LHCN-M2 (cell line): Measurements from ENCODE around the gene TMSB15B. TPM values are rescaled to one million over a fixed set of nuclear protein-coding genes. Genes with fewer than 3 reads are reported as not detected.
"Not testable (repeated sequence)": the region's sequence is repeated elsewhere in the genome, so short reads cannot be mapped to it uniquely, and the experiment has no call there.

ENCODE experiments used
- DNase-seq: peaks from one replicate; pipeline ENCODE4 v3.0.0-alpha.2; 2012; ENCODE audit warnings: low read depth
- polyA plus RNA-seq: library from polyadenylated mRNA; unstranded; fragments of >200 nt; gene quantifications from one replicate; pipeline ENCODE4 v1.2.1, GENCODE V29; 2012; ENCODE audit warnings: missing spikeins
- total RNA-seq: library from RNA; depleted of rRNA; stranded (reverse); fragments of >200 nt; gene quantifications from 2 replicates; pipeline ENCODE4 v1.2.3, GENCODE V29; 2014; rRNA removed

TMSB15B gene
- total RNA-seq, result 6.8 and 8.1 TPM in 2 replicates
- 13.6 TPM for polyA plus RNA-seq

DNA sequence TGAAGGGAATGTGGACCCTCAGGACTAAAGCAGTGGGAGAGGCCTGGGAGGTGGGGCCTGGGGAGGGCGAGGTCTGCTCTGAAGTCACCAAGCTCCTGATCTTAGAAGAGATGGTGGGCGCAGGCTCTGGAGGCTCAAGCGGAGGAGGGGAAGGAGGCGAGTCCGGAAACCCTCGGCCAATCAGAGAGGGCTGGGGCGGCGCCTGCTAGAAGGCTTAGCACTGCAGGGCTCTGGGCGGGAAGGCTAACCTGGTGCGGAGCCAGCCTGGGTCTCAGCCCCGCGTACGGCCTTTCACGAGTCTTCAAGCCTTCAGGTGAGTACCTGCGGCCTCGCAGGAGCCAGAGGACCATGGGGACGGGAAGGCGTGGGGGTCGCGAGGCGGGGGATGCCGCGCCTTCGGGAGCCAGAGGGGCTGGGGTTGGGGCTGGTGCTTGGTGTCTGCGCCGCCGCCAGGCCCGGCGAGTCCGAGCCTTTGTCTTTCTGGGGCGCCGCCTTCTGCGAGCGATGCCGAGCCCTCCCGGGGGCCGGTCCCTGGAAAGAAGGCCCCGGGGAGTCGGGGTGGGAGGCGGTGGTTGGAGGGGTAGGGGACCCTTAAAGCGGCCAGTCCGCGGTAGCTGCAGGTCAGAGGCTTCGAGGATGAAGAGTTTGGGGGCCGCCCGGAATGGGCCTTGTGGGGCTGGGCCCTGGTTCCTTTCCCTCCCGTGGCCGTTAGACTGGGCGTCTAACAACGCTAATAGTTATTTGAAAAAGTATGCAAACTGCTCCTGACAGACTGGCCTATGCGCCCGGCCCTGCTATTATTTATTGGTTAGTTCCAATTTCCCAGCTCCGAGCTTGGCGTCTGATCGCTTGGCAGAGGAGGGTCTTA lies at the start of gene TMSB15B:
TMSB15B (plus strand) TSS at position 217 of the 868 bp plus-strand sequence.
- DNase-seq, result not testable (repeated sequence)

- DNase-seq, result no peak
Observed at GRCh38 chrX:103913356-103914020, 48.9 kb upstream of the TMSB15B start.

- peak; percentile 59 for DNase-seq
Observed at GRCh38 chrX:103918050-103918449, 44.4 kb upstream of the TMSB15B start.

- peak; percentile 39 for DNase-seq
Observed at GRCh38 chrX:103918571-103919269, 43.7 kb upstream of the TMSB15B start.

DNA sequence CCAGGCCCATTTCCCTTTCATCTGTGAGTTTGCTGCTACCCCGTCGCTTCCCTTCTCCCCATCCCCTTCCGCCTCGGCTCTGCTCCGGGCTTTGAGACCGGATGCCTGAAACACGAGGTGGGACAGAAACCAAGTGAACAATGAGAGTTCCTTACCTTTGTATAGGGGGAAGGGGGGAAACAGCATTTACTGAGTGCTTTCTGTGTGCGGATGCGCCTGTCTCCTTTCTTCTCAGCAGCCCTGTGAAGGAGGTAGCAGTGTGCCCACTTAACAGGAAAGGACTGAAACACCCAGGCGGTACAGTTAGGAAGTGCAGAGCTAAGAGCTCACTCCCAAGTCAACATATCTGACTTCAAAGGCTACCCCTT lies 43.2 kb upstream of the TMSB15B start:
- peak; percentile 14 for DNase-seq

GRCh38 chrX:103920515-103920914 lies 41.9 kb upstream of the TMSB15B start:
- not testable (repeated sequence) for DNase-seq

GRCh38 chrX:103927030-103927429 lies 35.4 kb upstream of the TMSB15B start:
- no peak for DNase-seq

DNA sequence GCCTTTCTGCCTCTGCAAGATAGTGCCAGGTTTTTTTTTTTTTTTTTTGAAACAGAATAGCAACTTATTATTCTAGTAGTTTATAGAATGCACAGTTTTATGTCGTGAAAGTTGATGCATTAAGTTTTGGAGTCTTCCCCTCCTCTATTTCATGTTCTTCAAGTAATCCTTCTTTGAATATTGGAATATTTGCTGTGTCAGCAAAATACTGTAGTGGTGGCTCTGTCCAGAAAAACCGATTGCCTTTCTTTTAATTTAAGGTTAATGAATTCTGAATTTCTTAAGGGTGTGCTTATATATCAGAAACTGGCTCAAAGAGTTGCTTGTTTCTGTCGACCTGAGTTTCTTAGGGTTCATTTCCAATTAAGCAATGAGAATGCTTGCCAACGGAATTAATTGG lies 34.8 kb upstream of the TMSB15B start:
- DNase-seq, result no peak

DNA sequence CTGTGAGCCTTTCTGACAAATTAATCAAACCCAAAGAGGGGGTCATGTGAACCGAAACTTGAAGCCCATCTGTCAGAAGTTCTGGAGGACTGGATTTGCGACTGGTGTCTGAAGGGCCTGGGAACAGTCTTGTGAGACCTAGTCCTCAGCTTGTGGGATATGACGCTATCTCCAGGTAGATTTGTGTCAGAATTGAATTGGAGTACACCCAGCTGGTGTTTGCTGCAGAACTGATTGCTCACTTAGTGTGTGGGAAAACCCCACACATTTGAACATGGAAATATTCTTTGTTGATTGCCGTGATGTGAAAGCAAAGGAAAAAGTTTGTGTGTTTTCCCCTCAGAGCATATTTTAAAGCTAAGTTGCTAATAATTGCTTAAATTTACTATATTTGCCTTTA lies 30.3 kb upstream of the TMSB15B start:
- no peak for DNase-seq

DNA sequence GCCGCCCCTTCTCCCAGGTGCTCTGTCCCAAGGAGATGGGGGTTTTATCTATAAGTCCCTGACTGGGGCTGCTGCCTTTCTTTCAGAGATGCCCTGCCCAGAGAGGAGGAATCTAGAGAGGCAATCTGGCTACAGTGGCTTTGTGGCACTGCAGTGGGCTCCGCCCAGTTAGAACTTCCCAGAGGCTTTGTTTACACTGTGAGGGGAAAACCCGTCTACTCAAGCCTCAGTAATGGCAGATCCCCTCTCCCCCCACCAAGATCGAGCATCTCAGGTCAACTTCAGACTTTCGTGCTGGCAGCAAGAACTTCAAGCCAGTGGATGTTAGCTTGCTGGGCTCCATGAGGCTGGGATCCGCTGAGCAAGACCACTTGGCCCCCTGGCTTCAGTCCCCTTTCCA lies 22.2 kb upstream of the TMSB15B start:
- DNase-seq, result not testable (repeated sequence)

DNA sequence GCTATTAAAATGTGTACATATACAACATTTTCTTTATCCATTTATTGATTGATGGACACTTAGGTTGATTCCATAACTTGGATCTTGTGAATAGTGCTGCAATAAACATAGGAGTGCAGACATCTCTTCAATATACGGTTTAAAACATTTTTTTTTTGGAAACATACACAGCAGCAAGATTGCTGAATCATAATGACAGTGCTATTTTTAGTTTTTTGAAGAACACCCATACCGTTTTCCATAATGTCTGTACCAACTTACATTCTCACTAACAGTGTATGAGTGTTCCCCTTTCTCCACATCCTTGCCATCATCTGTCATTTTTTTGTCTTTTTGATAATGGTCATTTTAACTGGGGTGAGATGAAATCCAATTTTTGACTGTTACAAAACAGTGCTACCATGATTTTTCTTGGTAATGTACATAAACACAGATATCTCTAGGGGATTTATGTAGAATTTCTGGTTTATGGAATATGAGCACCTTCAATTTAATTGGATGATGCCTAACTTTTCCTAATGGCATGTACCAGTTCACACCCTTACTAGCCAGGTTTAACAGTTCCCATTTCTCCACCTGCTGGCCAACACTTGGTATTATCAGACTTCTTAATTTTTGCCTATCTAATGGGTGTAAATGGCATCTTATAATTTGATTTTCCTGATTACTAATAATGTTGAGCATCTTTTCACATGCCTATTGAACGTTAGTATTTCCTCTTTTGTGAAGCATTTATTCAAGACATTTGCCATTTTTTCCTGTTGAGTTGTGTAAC lies 21.0 kb upstream of the TMSB15B start:
- peak; percentile 17 for DNase-seq

DNA sequence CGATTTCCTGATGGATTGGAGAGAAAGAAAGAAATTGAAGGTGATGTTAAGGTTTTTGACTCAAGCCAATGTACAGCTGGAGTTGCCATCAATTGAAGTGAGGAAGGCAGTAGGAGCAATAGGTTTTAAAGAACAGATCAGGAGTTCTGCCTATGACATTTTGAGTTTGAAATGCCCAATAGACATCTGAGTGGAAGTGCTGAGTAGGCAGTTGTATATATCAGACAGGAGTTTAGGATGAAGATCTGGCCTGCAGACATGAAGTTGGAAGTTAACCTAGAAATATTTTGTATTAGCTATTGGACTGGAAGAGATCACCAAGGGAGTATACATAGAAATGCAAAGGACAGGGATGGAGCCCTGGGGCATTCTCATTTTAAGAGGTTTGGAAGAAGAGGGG lies 12.9 kb upstream of the TMSB15B start:
- no peak for DNase-seq

DNA sequence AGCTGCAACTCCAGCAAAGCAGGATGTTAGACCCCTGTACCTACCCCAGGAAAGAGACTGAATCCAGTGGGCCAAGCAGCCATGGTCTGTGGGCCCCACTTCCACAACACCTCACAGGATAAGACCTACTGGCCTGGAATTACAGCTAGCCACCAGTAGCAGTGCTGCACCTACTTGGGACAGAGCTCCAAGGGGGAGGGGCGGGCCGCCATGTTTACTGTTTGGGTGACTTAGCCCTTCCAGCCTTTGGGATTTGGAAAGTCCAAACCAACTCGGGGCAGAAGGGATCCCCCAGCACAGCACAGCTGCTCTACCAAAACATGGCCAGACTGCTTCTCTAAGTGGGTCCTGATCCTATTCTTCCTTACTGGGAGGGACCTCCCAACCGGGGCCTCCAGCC lies 9.1 kb upstream of the TMSB15B start:
- no peak for DNase-seq

- DNase-seq, result no peak
Observed at GRCh38 chrX:103954259-103954658, 8.2 kb upstream of the TMSB15B start.

GRCh38 chrX:103960599-103960998 lies 1.8 kb upstream of the TMSB15B start:
- not testable (repeated sequence) for DNase-seq

- DNase-seq, result not testable (repeated sequence)
Observed at GRCh38 chrX:103983508-103983907, 21.1 kb downstream of the TMSB15B start.

DNA sequence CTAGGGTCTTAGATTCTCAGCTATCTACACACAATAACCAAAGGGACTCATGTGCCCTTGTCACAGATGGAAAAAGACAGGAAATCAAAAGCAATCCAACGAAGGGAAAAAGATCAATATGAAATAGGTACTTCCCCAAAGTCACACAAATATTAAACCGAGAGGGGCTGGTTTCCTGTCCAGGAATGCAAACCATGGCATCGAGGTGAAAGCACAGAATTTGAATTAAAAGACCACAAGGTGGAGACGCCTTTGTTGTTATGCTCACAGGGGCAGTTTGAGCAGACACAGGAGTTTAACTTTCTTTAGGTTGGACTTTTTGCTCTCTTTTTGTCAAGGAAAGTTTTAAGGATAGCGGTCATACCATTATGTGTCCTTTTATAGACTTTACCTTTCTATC lies 36.8 kb downstream of the TMSB15B start:
- no peak for DNase-seq

GRCh38 chrX:104008831-104009230 lies 46.4 kb downstream of the TMSB15B start:
- DNase-seq, result no peak

DNA sequence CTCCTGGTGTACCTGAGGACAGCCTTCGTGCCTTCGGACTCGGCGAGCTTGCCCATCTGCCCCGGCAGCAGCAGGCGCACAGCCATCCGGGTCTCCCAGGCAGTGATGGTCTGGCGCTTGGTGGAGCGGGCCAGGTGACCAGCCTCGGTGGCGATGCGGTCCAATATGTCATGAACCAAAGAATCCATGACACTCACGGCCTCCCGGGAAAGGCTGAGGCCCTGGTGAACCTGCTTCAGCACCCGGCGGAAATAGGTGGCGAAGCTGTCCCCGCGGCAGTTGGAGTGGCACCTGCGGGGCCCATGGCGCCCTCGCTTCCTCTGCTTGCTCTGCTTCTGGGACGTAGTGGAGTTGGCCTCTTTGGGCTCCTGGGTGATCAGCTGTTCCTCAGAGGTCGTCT lies 50.7 kb downstream of the TMSB15B start:
- no peak for DNase-seq

GRCh38 chrX:104013606-104014005 lies 51.2 kb downstream of the TMSB15B start, which contains the start of gene H2BW1:
H2BW1 (minus strand) TSS chrX:104013708; CDS start chrX:104013576, 132 bp downstream.
- DNase-seq, result no peak

DNA sequence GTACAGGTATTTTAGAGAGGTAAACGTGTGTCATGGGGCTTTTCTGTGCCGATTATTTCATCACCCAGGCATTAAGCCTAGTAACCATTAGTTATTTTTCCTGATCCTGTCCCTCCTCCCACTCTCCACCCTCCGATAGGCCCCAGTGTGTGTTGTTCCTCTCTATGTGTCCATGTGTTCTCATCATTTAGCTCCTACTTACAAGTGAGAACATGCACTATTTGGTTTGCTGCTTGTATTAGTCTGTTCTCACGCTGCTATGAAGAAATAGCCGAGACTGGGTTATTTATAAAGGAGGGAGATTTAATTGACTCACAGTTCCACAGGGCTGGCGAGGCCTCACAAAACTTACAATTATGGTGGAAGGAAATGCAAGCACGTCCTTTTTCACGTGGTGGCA lies 53.1 kb downstream of the TMSB15B start:
- DNase-seq, result not testable (repeated sequence)
